ENCODE data around the gene MAGI2. TPM values are rescaled to one million over a fixed set of nuclear protein-coding genes. Genes with fewer than 3 reads are reported as not detected.

Gene MAGI2
- total RNA-seq, 4 donors from 2014 or later = 7.8 to 44.7 (median 21.1) TPM

- no peaks in the 10 kb centered on the region for H3K9me3 ChIP-seq
- TF ChIP-seq EP300 (IDR thresholded peaks at IDR 0.05) (no peak), CTCF (IDR thresholded peaks at IDR 0.05) (no peak), POLR2A (IDR thresholded peaks at IDR 0.05) (no peak), POLR2AphosphoS5 (IDR thresholded peaks at IDR 0.05) (no peak)
- no peak for ATAC-seq
- no peak overlapping the region for H3K4me3 ChIP-seq
- H3K4me1 ChIP-seq = no peaks in the 10 kb centered on the region
- H3K27me3 ChIP-seq = no peaks in the 10 kb centered on the region
- H3K36me3 ChIP-seq = no peaks in the 10 kb centered on the region
- no peak overlapping the region for H3K27ac ChIP-seq
- 81% methylated on average over 5 of the region's 6 CpGs; no CpG with 5 or more reads in 1 of the 2 donors for WGBS, 2 donors (ENCODE audit: low coverage in 1 of 2)
These were observed 913.6 kb downstream of the MAGI2 start for GRCh38 chr7:78539825-78540224.

- Histone ChIP-seq H3K27me3 (no peaks in the 10 kb centered on the region), H3K4me1 (no peaks in the 10 kb centered on the region), H3K4me3 (no peak overlapping the region), H3K9me3 (no peaks in the 10 kb centered on the region), H3K27ac (no peak overlapping the region), H3K36me3 (no peaks in the 10 kb centered on the region)
- ATAC-seq = no peak
- 58 to 65% methylated on average over 4 to 5 of the region's 7 CpGs for WGBS, 2 donors (ENCODE audit: low coverage in 1 of 2)
- TF ChIP-seq POLR2A (IDR thresholded peaks at IDR 0.05) = no peak
- no peak for TF ChIP-seq CTCF (IDR thresholded peaks at IDR 0.05)
- TF ChIP-seq POLR2AphosphoS5 (IDR thresholded peaks at IDR 0.05) = no peak
- no peak for TF ChIP-seq EP300 (IDR thresholded peaks at IDR 0.05)
These were observed 917.8 kb downstream of the MAGI2 start for GRCh38 chr7:78535655-78536054.

DNA sequence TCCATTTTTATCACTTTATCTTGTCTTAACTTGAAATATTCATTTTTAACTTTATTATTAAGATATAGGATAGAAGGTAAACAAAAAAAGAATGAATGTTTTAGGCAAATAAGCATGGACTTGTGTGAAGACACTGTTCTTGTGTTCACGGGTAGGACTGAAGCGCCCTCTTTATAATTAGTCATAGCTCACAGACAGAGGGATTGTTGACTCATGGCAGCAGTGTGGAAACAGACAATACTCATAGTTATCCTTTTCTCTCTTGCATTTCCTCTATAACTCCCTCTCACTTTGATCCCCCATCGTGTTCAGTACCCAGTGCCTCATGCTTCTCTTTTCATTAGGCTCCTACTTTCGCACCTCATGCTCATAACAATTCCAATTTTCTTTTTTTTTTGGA, 923.1 kb downstream of the MAGI2 start:
- no peaks in the 10 kb centered on the region for H3K27me3 ChIP-seq
- H3K4me1 ChIP-seq = no peaks in the 10 kb centered on the region
- ATAC-seq = no peak
- H3K27ac ChIP-seq = no peak overlapping the region
- H3K36me3 ChIP-seq = no peaks in the 10 kb centered on the region
- WGBS, 2 donors (ENCODE audit: low coverage in 1 of 2) = 73 to 80% methylated on average over 4 of the region's 4 CpGs
- no peaks in the 10 kb centered on the region for H3K9me3 ChIP-seq
- TF ChIP-seq EP300 (IDR thresholded peaks at IDR 0.05) (no peak), POLR2A (IDR thresholded peaks at IDR 0.05) (no peak), CTCF (IDR thresholded peaks at IDR 0.05) (no peak), POLR2AphosphoS5 (IDR thresholded peaks at IDR 0.05) (no peak)
- H3K4me3 ChIP-seq = no peak overlapping the region

DNA sequence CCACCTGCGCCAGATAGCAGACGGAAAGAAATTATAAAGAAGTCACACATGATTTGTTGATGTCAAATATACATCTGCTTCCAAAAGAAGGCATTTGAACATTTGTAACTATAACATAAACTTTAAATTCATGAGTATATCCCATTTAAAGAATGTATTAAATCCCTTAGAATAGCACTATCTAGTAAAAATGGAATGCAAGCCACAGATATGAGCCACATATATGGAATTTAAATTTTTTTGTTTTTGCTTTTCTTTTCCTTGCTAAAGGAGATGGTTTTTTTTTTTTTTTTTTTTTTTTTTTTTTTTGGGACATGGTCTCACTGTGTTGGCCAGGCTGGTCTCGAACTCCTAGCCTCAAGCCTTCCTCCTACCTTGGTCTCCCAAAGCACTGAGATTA, 924.1 kb downstream of the MAGI2 start:
- 69 to 100% methylated on average over 1 to 3 of the region's 3 CpGs for WGBS, 2 donors (ENCODE audit: low coverage in 1 of 2)
- Histone ChIP-seq H3K9me3 (no peaks in the 10 kb centered on the region), H3K4me3 (no peak overlapping the region), H3K27me3 (no peaks in the 10 kb centered on the region), H3K36me3 (no peaks in the 10 kb centered on the region), H3K27ac (no peak overlapping the region), H3K4me1 (no peaks in the 10 kb centered on the region)
- ATAC-seq = no peak
- TF ChIP-seq POLR2AphosphoS5 (IDR thresholded peaks at IDR 0.05) = no peak
- TF ChIP-seq CTCF (IDR thresholded peaks at IDR 0.05) = no peak
- TF ChIP-seq EP300 (IDR thresholded peaks at IDR 0.05) = no peak

DNA sequence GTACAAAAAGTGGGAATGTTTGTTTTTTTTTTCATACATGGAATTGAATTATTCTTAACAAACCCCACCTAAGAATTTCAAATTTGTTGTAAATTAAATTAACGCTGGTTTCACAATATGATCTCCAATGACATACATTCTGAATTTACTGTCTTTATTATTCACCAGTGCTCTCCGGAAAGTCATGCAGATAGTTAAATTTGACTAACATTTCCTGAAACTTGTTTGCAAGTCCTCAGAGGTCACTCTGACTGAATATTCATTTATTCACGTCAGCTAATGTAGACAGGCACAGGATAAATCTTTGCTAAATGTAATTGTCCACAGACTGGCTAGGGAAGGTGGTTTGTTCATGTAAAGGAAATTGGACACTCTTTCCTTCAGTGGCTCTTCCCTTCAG, 924.5 kb downstream of the MAGI2 start:
- H3K27me3 ChIP-seq = no peaks in the 10 kb centered on the region
- no peaks in the 10 kb centered on the region for H3K36me3 ChIP-seq
- no peak for ATAC-seq
- WGBS, 2 donors (ENCODE audit: low coverage in 1 of 2) = 70 to 72% methylated on average over 3 of the region's 3 CpGs
- H3K4me3 ChIP-seq = no peak overlapping the region
- no peak overlapping the region for H3K27ac ChIP-seq
- H3K4me1 ChIP-seq = no peaks in the 10 kb centered on the region
- TF ChIP-seq CTCF (IDR thresholded peaks at IDR 0.05) = no peak
- no peak for TF ChIP-seq POLR2A (IDR thresholded peaks at IDR 0.05)
- TF ChIP-seq EP300 (IDR thresholded peaks at IDR 0.05) = no peak
- no peak for TF ChIP-seq POLR2AphosphoS5 (IDR thresholded peaks at IDR 0.05)
- H3K9me3 ChIP-seq = no peaks in the 10 kb centered on the region
